HG03442 (cell line): Measurements from ENCODE around the gene PHLDB3.
"Not testable (repeated sequence)": the region's sequence is repeated elsewhere in the genome, so short reads cannot be mapped to it uniquely, and the experiment has no call there.

Experiments
- ATAC-seq: cut with Tn5 transposase; IDR thresholded peaks from one replicate; pipeline ENCODE4 v1.9.1; 2021; ENCODE audit warnings: mild to moderate bottlenecking, moderate library complexity; ENCODE audit not compliant: unreplicated experiment

Gene PHLDB3

DNA sequence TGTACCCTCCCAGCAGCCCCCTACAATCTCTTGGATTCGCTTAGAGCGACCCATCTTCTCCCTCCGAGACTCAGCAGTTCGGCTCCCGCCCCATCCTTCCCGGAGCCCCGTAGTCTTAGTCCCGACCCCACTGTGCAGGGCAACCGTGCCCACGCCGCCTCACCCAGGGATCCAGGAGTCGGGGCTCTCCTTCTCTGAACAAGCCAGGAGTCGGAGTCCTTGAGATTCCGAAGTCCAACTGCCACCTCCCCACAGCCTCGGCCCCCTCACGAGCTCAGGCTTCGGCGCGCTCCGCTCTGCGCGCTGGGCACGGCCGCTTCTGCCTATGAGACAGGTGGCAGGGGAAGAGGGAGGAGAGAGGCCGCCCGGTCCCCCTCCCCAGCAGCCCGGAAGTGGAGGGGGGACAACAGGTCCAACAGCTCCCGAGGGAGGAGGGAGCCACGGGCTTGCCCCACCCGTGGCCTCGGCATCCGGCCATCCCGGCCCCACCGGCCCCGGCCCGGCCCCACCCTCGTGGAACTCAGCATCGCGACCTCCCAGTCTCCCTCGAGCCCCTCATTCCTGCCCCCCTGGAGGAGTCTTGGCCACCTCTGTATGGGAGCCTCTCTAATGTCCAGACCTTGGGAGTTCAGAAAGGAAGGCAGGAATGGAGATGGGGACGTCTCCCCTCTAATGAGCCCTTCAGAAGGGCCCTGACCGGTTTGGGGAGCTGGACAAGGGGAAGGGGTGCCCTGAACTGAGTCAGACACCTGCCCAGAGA lies at the start of gene PHLDB3:
Gene PHLDB3 (minus strand): TSS at position 321 of the 760 bp plus-strand sequence. CDS start 628 bp downstream, outside the sequence.
- ATAC-seq, result no peak

DNA sequence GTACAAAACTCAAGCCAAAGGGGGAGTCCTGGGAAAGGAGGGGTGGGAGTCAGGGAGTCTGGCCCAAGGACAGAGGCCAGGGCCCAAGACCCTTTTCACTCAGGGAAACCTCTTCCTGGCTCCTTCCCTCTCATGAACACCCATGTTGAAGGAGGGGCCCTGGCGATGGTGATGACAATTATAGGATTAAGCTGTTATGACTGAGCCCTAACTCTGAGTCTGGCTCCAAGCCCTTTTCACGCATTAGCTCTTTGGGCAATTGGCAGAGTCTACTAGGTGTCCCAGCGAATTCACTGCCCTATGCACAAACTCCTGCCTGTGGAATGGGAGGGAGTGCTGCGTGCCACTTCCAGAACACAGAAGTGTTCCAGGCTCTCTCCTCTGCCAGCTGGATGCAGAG lies 49.1 kb upstream of the PHLDB3 start:
- no peak for ATAC-seq

GRCh38 chr19:43552616-43553015 lies 48.1 kb upstream of the PHLDB3 start:
- ATAC-seq, result no peak

GRCh38 chr19:43552198-43552450 lies 47.6 kb upstream of the PHLDB3 start:
- no peak for ATAC-seq

- ATAC-seq, result no peak
Observed at GRCh38 chr19:43551399-43552197, 47.1 kb upstream of the PHLDB3 start.

- ATAC-seq, result no peak
Observed at GRCh38 chr19:43548706-43549105, 44.2 kb upstream of the PHLDB3 start.

DNA sequence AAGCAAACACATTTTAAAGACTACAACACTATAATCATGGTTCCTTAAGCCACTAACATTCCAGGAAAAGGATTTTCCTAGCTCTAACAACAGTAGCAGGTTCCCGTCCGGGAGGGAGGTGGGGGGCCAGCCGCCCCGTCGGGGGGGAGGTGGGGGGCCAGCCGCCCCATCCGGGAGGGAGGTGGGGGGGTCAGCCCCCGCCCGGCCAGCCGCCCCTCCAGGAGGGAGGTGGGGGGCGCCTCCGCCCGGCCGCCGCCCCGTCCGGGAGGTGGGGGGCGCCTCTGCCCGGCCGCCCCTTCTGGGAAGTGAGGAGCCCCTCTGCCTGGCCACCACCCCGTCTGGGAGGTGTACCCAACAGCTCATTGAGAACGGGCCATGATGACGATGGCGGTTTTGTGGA lies 43.4 kb upstream of the PHLDB3 start:
- ATAC-seq, result not testable (repeated sequence)

GRCh38 chr19:43546581-43546980 lies 42.0 kb upstream of the PHLDB3 start:
- no peak for ATAC-seq

DNA sequence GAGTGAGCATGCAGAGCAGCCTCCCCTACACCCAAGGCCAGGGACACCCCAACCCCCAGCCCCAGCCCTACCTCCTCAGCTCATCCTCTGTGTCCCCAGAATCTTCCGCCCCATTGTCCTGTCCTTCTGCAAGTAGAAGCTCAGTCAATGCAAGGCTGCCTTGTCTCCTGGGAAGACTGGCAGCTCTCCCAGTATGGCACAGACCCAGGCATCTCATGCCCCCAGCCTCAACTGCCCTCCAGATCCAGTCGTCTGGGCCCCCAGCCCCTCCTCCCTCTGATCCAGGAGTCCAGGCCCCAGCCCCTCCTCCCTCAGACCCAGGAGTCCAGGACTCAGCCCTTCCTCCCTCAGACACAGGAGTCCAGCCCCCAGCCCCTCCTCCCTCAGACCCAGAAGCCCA lies 41.4 kb upstream of the PHLDB3 start:
- no peak for ATAC-seq

GRCh38 chr19:43545276-43545675 lies 40.7 kb upstream of the PHLDB3 start:
- no peak for ATAC-seq

- no peak for ATAC-seq
Observed at GRCh38 chr19:43544077-43544476, 39.5 kb upstream of the PHLDB3 start.

GRCh38 chr19:43541920-43542650 lies 37.5 kb upstream of the PHLDB3 start:
- ATAC-seq, result no peak

DNA sequence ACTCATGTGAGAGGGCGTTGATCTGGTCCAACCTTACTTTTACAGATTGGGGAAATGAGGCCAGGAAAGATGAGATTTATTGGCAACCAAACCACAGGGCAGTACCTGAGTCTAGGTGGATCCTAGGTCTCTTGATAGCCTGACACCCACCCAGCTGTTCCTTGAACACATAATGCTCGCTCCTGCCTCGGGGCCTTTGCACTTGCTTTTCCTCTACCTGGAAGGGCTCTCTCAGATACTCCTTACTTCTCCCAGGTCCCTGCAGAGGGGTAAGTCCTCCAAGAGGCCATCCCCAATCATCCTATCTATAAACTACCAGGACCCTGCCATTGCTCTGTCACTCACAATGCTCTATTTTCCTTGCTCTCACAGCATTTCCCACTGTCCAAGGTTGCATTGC lies 35.8 kb upstream of the PHLDB3 start:
- no peak for ATAC-seq

- no peak for ATAC-seq
Observed at GRCh38 chr19:43538922-43539321, 34.4 kb upstream of the PHLDB3 start.

DNA sequence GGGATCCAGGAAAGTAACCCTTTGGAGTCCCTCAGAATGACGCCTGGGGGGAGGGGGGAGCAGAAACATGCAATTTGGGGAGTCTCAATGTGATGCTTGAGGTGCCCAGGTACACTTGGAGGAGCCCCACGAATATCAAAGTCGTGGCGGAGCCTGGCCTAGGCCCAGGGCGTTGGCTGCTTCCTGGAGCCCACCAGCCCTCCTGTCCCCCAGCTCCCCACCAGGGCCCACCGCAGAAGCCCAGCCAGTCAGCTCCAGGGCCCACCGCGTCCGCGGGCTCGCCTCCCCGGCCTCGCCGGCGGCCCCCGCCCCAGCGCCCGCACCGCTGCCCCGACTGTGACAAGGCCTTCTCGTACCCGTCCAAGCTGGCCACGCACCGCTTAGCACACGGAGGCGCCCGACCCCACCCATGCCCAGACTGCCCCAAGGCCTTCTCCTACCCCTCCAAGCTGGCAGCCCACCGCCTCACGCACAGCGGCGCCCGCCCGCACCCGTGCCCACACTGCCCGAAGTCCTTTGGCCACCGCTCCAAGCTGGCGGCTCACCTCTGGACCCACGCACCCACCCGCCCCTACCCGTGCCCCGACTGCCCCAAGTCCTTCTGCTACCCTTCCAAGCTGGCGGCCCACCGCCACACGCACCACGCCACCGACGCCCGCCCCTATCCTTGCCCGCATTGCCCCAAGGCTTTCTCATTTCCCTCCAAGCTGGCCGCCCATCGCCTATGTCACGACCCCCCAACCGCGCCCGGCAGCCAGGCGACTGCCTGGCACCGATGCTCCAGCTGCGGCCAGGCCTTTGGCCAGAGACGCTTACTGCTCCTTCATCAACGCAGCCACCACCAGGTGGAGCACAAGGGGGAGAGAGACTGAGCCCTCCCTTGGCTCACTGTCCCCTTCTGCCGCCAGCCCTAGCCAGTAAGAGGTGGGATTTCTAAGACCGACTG lies 30.5 kb upstream of the PHLDB3 start:
- ATAC-seq, result no peak

- ATAC-seq, result no peak
Observed at GRCh38 chr19:43534305-43534815, 29.8 kb upstream of the PHLDB3 start.

- ATAC-seq, result peak; percentile 41
Observed at GRCh38 chr19:43533546-43534304, 29.2 kb upstream of the PHLDB3 start.

DNA sequence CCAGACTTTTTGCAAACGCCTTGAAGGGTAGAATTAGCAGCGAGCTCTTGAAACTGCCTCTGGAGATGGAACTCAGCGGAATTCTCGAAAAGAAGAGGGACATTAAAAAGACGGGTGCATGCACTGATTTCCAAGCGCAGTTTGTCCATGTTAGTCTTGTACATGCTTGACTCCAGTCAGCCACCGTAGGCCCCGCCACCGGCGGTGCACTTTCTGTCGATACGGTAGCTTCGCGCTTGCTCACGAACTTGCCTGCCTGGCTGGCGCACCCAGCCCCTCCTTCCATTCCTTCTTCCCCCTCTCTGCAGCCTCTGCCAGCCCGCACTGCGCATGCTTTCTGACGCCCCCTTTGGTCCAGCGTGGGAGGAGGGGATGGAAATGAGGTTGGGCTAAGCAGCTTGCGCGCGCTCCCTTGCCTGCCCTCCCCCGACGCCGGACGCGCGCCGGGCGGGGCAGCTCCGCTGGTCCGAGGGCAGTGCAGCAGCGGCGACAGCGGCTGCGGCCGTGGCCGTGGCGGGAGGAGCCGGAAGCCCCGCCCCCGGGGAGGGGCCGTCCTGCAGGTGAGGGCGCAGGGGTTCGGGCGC lies 28.5 kb upstream of the PHLDB3 start, which contains the start of gene ZNF575:
Gene ZNF575 (plus strand): TSS at position 227 of the 584 bp plus-strand sequence. CDS start 1,235 bp downstream, outside the sequence.
- ATAC-seq, result peak; percentile 58

- peak; percentile 17 for ATAC-seq
Observed at GRCh38 chr19:43532571-43532961, 28.0 kb upstream of the PHLDB3 start.
